Fibroblast of villous mesenchyme (primary cell): ENCODE data around the gene TEX101. TPM values are rescaled to one million over a fixed set of nuclear protein-coding genes. Genes with fewer than 3 reads are reported as not detected.
A peak's percentile ranks its signal among the peaks of the same experiment; 100 is the strongest.

Experiments used
- DNase-seq: peaks from one replicate; pipeline ENCODE4 v3.0.0-alpha.2; 2010; ENCODE audit warnings: low read depth
- H3K4me3 ChIP-seq: 2 replicates; pipeline ENCODE4 v1.5.1; 2011; ENCODE audit warnings: low read depth, mild to moderate bottlenecking, low read length
- CTCF ChIP-seq: IDR thresholded peaks from 2 replicates; pipeline ENCODE4 v1.5.1; 2012; ENCODE audit warnings: low read depth, mild to moderate bottlenecking, low read length; ENCODE audit not compliant: insufficient read depth
- total RNA-seq: library from RNA; depleted of rRNA; stranded (reverse); fragments of >200 nt; gene quantifications from 2 replicates; pipeline ENCODE4 v1.2.3, GENCODE V29; 2012

The TEX101 gene
- total RNA-seq, 1 donor = not detected

- DNase-seq = no peak
- TF ChIP-seq CTCF = no peak
- no peak overlapping the region for H3K4me3 ChIP-seq
Observed at GRCh38 chr19:43467276-43467675, 52.6 kb downstream of the TEX101 start.

- DNase-seq = peak; percentile 84
- no peak for TF ChIP-seq CTCF
- no peak overlapping the region for H3K4me3 ChIP-seq
Observed at GRCh38 chr19:43467730-43468129, 53.0 kb downstream of the TEX101 start.

Other genes with a start within 250 kb of the TEX101 start
- 39.3 and 45.3 TPM in 2 replicates for gene PSG5, start 228.4 kb upstream of the TEX101 start, total RNA-seq
- gene PSG4, start 209.3 kb upstream of the TEX101 start, total RNA-seq = 1.9 and 121 TPM in 2 replicates
- 0.32 and 0.43 TPM in 2 replicates for gene PSG9, start 145.4 kb upstream of the TEX101 start, total RNA-seq
- gene CD177, start 61.2 kb upstream of the TEX101 start, total RNA-seq = 0.32 and 0.86 TPM in 2 replicates
- gene LYPD3, start 50.7 kb downstream of the TEX101 start, total RNA-seq = 0.43 TPM in 1 of 2 replicates, not detected in the other
- gene PHLDB3, start 89.9 kb downstream of the TEX101 start, total RNA-seq = 8.7 and 13.4 TPM in 2 replicates
- gene ETHE1, start 112.3 kb downstream of the TEX101 start, total RNA-seq = 113 and 121 TPM in 2 replicates
- under 0.01 and 0.64 TPM in 2 replicates for gene ZNF575, start 118.3 kb downstream of the TEX101 start, total RNA-seq
- gene XRCC1, start 160.6 kb downstream of the TEX101 start, total RNA-seq = 22.9 and 28.9 TPM in 2 replicates
- gene PINLYP, start 160.9 kb downstream of the TEX101 start, total RNA-seq = 3.5 TPM in 2 replicates
- gene IRGQ, start 181.2 kb downstream of the TEX101 start, total RNA-seq = 27.7 and 35.4 TPM in 2 replicates
- gene ZNF576, start 181.7 kb downstream of the TEX101 start, total RNA-seq = 9.0 and 9.9 TPM in 2 replicates
- gene SRRM5, start 197.2 kb downstream of the TEX101 start, total RNA-seq = under 0.01 TPM in 2 replicates
- 25.0 and 31.9 TPM in 2 replicates for gene ZNF428, start 204.7 kb downstream of the TEX101 start, total RNA-seq
- 7.7 and 22.0 TPM in 2 replicates for gene CADM4, start 225.0 kb downstream of the TEX101 start, total RNA-seq